HEK293 (cell line): ENCODE results near the gene MAPKAP1.

Experiments
- CTCF ChIA-PET: fragments of 350-600 bp; formaldehyde crosslinking; extraction: SDS; loops from one replicate; lab custom pipeline; 2021; ENCODE audit warnings: antibody characterized with exemption; lab: Yijun Ruan, JAX
- POLR2A ChIA-PET: fragments of 300-600 bp; formaldehyde crosslinking; extraction: SDS; loops from one replicate; lab custom pipeline; 2020; ENCODE audit warnings: antibody characterized with exemption, inconsistent platforms; lab: Yijun Ruan, JAX
- H3K27ac ChIP-seq: fragments of 200-500 bp; sonication (Bioruptor generic); 2 replicates; pipeline ENCODE4 v1.5.1; 2014; ENCODE audit warnings: low read depth, low read length, control low read depth, inconsistent platforms; ENCODE audit errors: extremely low read depth
- H3K36me3 ChIP-seq, 2 experiments: fragments of 200-500 bp in 1 of 2; sonication (Bioruptor generic) in 1 of 2; 1 replicate in 1 of 2; 2 replicates in 1 of 2; pipeline ENCODE4 v1.5.1; 2014 to 2017; ENCODE audit warnings: inconsistent platforms in 2 of 2, low read length in 2 of 2; ENCODE audit not compliant: control insufficient read depth in 2 of 2, insufficient read depth in 1 of 2
- H3K4me1 ChIP-seq: fragments of 200-500 bp; sonication (Bioruptor generic); 2 replicates; pipeline ENCODE4 v1.5.1; 2014; ENCODE audit warnings: mild to moderate bottlenecking, low read length, inconsistent platforms; ENCODE audit not compliant: control insufficient read depth, insufficient read depth
- H3K4me3 ChIP-seq: 2 replicates; pipeline ENCODE4 v1.5.1; 2011; ENCODE audit warnings: low read depth, mild to moderate bottlenecking, control low read depth, low read length, moderate library complexity
- H3K9me3 ChIP-seq: fragments of 200-500 bp; sonication (Bioruptor generic); 2 replicates; pipeline ENCODE4 v1.5.1; 2014; ENCODE audit warnings: low read depth, low read length, inconsistent platforms; ENCODE audit not compliant: control insufficient read depth, insufficient read depth
- AEBP2 ChIP-seq: fragments of 450-650 bp; formaldehyde crosslinking; IDR thresholded peaks from 2 replicates; pipeline ENCODE4 v1.5.1; 2016; ENCODE audit warnings: missing biosample characterization, missing genetic modification characterization, borderline replicate concordance
- CTCF ChIP-seq: fragments of 450-650 bp; formaldehyde crosslinking; IDR thresholded peaks from 2 replicates; pipeline ENCODE4 v1.5.1; 2016; ENCODE audit warnings: missing biosample characterization, missing genetic modification characterization
- KLF1 ChIP-seq: fragments of 450-650 bp; formaldehyde crosslinking; IDR thresholded peaks from 2 replicates; pipeline ENCODE4 v1.5.1; 2016; ENCODE audit warnings: missing biosample characterization, missing genetic modification characterization
- PRDM2 ChIP-seq: fragments of 450-650 bp; formaldehyde crosslinking; IDR thresholded peaks from 2 replicates; pipeline ENCODE4 v1.5.1; 2016; ENCODE audit warnings: missing biosample characterization, missing genetic modification characterization, borderline replicate concordance
- SP7 ChIP-seq: fragments of 450-650 bp; formaldehyde crosslinking; IDR thresholded peaks from 2 replicates; pipeline ENCODE4 v1.5.1; 2016; ENCODE audit warnings: missing biosample characterization, missing genetic modification characterization
- ZNF121 ChIP-seq: fragments of 450-650 bp; formaldehyde crosslinking; IDR thresholded peaks from 2 replicates; pipeline ENCODE4 v1.5.1; 2016; ENCODE audit warnings: missing biosample characterization, missing genetic modification characterization
- ZNF221 ChIP-seq: fragments of 450-650 bp; formaldehyde crosslinking; IDR thresholded peaks from 2 replicates; pipeline ENCODE4 v1.5.1; 2017; ENCODE audit warnings: missing biosample characterization, missing genetic modification characterization, borderline replicate concordance
- ZNF529 ChIP-seq: fragments of 450-650 bp; formaldehyde crosslinking; IDR thresholded peaks from 2 replicates; pipeline ENCODE4 v1.5.1; 2017; ENCODE audit warnings: missing genetic modification characterization, missing biosample characterization; ENCODE audit not compliant: insufficient replicate concordance
- ZNF629 ChIP-seq: fragments of 450-650 bp; formaldehyde crosslinking; IDR thresholded peaks from 2 replicates; pipeline ENCODE4 v1.5.1; 2017; ENCODE audit warnings: missing biosample characterization, missing genetic modification characterization
- TF ChIP-seq, protein P1 (sequence below): fragments of 450-650 bp; formaldehyde crosslinking; IDR thresholded peaks from 2 replicates; pipeline ENCODE4 v1.5.1; 2016; ENCODE audit warnings: missing biosample characterization, missing genetic modification characterization

Gene MAPKAP1

DNA sequence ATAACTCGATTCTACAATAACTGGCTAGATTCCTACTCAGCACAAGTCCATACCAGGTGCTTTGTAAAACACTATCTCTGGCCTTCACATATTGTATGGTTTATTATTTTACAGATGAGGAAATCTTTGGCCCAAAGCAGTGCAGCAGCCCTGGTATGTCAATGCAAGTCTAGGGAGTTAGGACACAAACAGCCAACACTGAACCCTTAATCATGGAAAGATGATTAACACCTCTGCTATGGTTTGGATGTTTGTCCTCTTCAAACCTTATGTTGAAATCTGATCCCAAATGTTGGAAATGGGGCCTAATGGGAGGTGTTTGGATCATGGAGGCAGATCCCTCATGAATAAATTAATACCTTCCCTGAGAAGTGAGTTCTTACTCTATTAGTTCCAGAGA is 76.6 kb downstream of the MAPKAP1 start:
- POLR2A ChIA-PET: interaction anchor here (0.6 kb wide), 1 partner anchor 256 kb away, joined by 3 read pairs; no protein-coding TSS in a partner anchor

GRCh38 chr9:125629446-125629845 is 77.6 kb downstream of the MAPKAP1 start:
- no peak overlapping the region for H3K27ac ChIP-seq
- CTCF ChIA-PET: interaction anchor here (0.6 to 1.9 kb wide), 2 partner anchors 71 to 269 kb away, joined by 3 to 7 read pairs; no protein-coding TSS in a partner anchor
- H3K4me1 ChIP-seq: peaks cover 16% of the 10 kb centered on the region
- POLR2A ChIA-PET: no interaction called here
- H3K9me3 ChIP-seq: no peaks in the 10 kb centered on the region
- H3K36me3 ChIP-seq: no peaks in the 10 kb centered on the region
- TF ChIP-seq PRDM2 (tag by site-specific recombination) (no peak), ZNF629 (tag by site-specific recombination) (no peak), ZNF221 (tag by site-specific recombination) (no peak), ZNF529 (tag by site-specific recombination) (no peak), ZNF121 (tag by site-specific recombination) (no peak), CTCF (no peak)
- TF ChIP-seq, protein P1, sequence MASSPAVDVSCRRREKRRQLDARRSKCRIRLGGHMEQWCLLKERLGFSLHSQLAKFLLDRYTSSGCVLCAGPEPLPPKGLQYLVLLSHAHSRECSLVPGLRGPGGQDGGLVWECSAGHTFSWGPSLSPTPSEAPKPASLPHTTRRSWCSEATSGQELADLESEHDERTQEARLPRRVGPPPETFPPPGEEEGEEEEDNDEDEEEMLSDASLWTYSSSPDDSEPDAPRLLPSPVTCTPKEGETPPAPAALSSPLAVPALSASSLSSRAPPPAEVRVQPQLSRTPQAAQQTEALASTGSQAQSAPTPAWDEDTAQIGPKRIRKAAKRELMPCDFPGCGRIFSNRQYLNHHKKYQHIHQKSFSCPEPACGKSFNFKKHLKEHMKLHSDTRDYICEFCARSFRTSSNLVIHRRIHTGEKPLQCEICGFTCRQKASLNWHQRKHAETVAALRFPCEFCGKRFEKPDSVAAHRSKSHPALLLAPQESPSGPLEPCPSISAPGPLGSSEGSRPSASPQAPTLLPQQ (tag by site-specific recombination): no peak
- TF ChIP-seq, all 188 proteins: peak for 0
- H3K4me3 ChIP-seq: no peak overlapping the region

More for the DNA sequence above, 76.6 kb downstream of the MAPKAP1 start:
- TF ChIP-seq AEBP2 (tag by site-specific recombination) (no peak), SP7 (tag by site-specific recombination) (peak; percentile 46; the same call in 1 of the 2 replicates)
- H3K4me1 ChIP-seq: peaks cover 19% of the 10 kb centered on the region
- H3K9me3 ChIP-seq: no peaks in the 10 kb centered on the region
- H3K4me3 ChIP-seq: no peak overlapping the region
- CTCF ChIA-PET: interaction anchor here (0.7 to 1.9 kb wide), 4 partner anchors 28 to 223 kb away, joined by 3 to 8 read pairs (median 5); no protein-coding TSS in a partner anchor
- no peak overlapping the region for H3K27ac ChIP-seq
- no peaks in the 10 kb centered on the region for H3K36me3 ChIP-seq

DNA sequence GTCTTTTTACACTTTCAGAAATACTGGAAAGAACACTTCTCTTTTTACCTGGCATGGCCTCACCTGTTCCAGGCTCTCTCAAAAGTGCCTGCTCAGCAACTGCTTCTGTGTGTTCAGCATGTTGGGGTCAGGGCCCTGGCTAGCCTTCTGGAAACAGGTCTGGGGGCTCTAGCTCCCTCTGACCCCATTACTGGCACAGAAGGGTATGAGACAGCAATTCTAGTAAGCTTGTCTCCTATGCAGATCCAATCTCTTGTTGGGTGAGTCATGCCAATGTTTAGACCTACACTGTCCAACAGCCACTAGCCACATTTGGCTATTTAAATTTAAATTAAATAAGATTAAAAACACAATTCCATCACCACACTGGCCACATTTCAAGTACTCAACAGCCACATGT is 80.8 kb downstream of the MAPKAP1 start:
- H3K27ac ChIP-seq: no peak overlapping the region
- no peaks in the 10 kb centered on the region for H3K36me3 ChIP-seq
- no peak overlapping the region for H3K4me3 ChIP-seq
- ChIA-PET CTCF (interaction anchor here (0.7 to 1.0 kb wide), 2 partner anchors 111 to 218 kb away, joined by 3 read pairs; no protein-coding TSS in a partner anchor), POLR2A (no interaction called here)
- no peaks in the 10 kb centered on the region for H3K9me3 ChIP-seq
- no peak for TF ChIP-seq KLF1
- peaks cover 3% of the 10 kb centered on the region; the same call in 1 of the 2 replicates for H3K4me1 ChIP-seq
